Type B pancreatic cell (in vitro differentiated cells): ENCODE data around the gene TFF2. TPM values are rescaled to one million over a fixed set of nuclear protein-coding genes. Genes with fewer than 3 reads are reported as not detected.

Experiments
- DNase-seq: peaks from one replicate; pipeline ENCODE4 v3.0.0; 2021; ENCODE audit warnings: mixed read lengths; ENCODE audit not compliant: unreplicated experiment; ENCODE audit errors: extremely low spot score
- H3K27ac Mint-ChIP-seq: 2 replicates; pipeline ENCODE4 v1.8.0; 2021; ENCODE audit warnings: mild to moderate bottlenecking, mixed read lengths
- H3K27me3 Mint-ChIP-seq: 2 replicates; pipeline ENCODE4 v1.8.0; 2021; ENCODE audit warnings: mixed read lengths
- H3K36me3 Mint-ChIP-seq: 2 replicates; pipeline ENCODE4 v1.8.0; 2021; ENCODE audit warnings: mixed read lengths
- H3K4me1 Mint-ChIP-seq: one replicate; pipeline ENCODE4 v1.8.0; 2021; ENCODE audit warnings: mixed read lengths; ENCODE audit not compliant: unreplicated experiment
- H3K4me3 Mint-ChIP-seq: 2 replicates; pipeline ENCODE4 v1.8.0; 2021; ENCODE audit warnings: mild to moderate bottlenecking, mixed read lengths
- H3K9me3 Mint-ChIP-seq: 2 replicates; pipeline ENCODE4 v1.8.0; 2021; ENCODE audit warnings: mixed read lengths
- CTCF ChIP-seq: fragments of 200-600 bp; sonication (generic); conservative IDR thresholded peaks from 2 replicates; pipeline ENCODE4 v1.5.0; 2021; ENCODE audit warnings: antibody characterized with exemption, mild to moderate bottlenecking
- total RNA-seq: library from RNA; stranded (reverse); gene quantifications from 2 replicates; pipeline ENCODE4 v1.2.1, GENCODE V29; 2021; ENCODE audit warnings: low replicate concordance

Gene TFF2
- total RNA-seq, 1 donor from 2014 or later, result 11.3 TPM

GRCh38 chr21:42387164-42387563 is 36.4 kb upstream of the TFF2 start:
- no peaks in the 10 kb centered on the region for H3K27me3 Mint-ChIP-seq
- peak overlapping the region; percentile 61 for H3K4me3 Mint-ChIP-seq
- no peaks in the 10 kb centered on the region for H3K36me3 Mint-ChIP-seq
- DNase-seq, result no peak
- peaks cover 2% of the 10 kb centered on the region for H3K9me3 Mint-ChIP-seq
- H3K27ac Mint-ChIP-seq, result peak overlapping the region; percentile 11
- TF ChIP-seq CTCF, result no peak
- peaks cover 31% of the 10 kb centered on the region for H3K4me1 Mint-ChIP-seq

DNA sequence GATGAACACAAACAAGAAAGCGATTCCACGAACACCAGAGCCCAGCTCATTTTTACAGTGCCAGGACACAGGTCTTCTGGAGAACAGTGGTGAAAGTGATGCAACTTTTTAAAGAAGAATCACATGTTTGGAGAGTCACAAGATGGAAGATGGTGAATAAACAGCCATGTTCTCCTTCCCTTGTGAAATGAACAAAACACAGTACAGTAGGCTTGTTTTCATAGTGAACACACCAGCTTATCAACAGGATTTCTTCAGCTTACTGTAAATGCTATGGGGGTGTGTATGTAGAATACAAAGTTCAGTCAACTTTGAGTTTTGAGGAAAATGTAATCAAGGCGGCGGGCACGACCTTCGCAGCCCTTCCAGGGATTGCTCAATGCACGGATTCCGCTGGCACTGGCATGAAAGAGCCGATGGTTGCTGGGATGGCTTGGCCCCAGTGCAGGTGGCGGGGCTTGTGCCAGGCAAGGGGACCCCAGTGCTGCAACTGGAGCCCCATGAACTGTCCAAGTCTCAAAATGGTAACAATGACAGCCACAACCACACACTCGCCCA is 35.3 kb upstream of the TFF2 start:
- Mint-ChIP-seq H3K9me3 (peaks cover 3% of the 10 kb centered on the region), H3K4me3 (no peak overlapping the region), H3K27me3 (no peaks in the 10 kb centered on the region), H3K36me3 (no peaks in the 10 kb centered on the region), H3K27ac (no peak overlapping the region), H3K4me1 (peaks cover 31% of the 10 kb centered on the region)
- no peak for DNase-seq
- TF ChIP-seq CTCF, result no peak

- Mint-ChIP-seq H3K36me3 (no peaks in the 10 kb centered on the region), H3K27me3 (no peaks in the 10 kb centered on the region), H3K27ac (peak overlapping the region; percentile 21), H3K9me3 (peaks cover 3% of the 10 kb centered on the region), H3K4me1 (peaks cover 31% of the 10 kb centered on the region), H3K4me3 (no peak overlapping the region)
- no peak for TF ChIP-seq CTCF
- no peak for DNase-seq
Measured at GRCh38 chr21:42385619-42386018, 34.8 kb upstream of the TFF2 start.

- Mint-ChIP-seq H3K27ac (peak overlapping the region; percentile 21), H3K4me1 (peaks cover 31% of the 10 kb centered on the region), H3K27me3 (no peaks in the 10 kb centered on the region), H3K36me3 (no peaks in the 10 kb centered on the region), H3K4me3 (peak overlapping the region; percentile 9), H3K9me3 (peaks cover 3% of the 10 kb centered on the region)
- TF ChIP-seq CTCF, result no peak
- no peak for DNase-seq
Measured at GRCh38 chr21:42384989-42385388, 34.2 kb upstream of the TFF2 start.

- Mint-ChIP-seq H3K9me3 (peaks cover 3% of the 10 kb centered on the region), H3K27ac (no peak overlapping the region), H3K4me1 (peaks cover 26% of the 10 kb centered on the region), H3K4me3 (peak overlapping the region; percentile 14), H3K27me3 (no peaks in the 10 kb centered on the region), H3K36me3 (no peaks in the 10 kb centered on the region)
- DNase-seq, result no peak
- no peak for TF ChIP-seq CTCF
Measured at GRCh38 chr21:42384156-42384945, 33.6 kb upstream of the TFF2 start.
